GM18868 (cell line): ENCODE data around the gene CNST.
"Not testable (repeated sequence)": the region's sequence is repeated elsewhere in the genome, so short reads cannot be mapped to it uniquely, and the experiment has no call there.

Source experiments
- ATAC-seq: cut with Tn5 transposase; IDR thresholded peaks from one replicate; pipeline ENCODE4 v1.9.1; 2021; ENCODE audit warnings: mild to moderate bottlenecking, moderate library complexity; ENCODE audit not compliant: unreplicated experiment

Gene CNST

DNA sequence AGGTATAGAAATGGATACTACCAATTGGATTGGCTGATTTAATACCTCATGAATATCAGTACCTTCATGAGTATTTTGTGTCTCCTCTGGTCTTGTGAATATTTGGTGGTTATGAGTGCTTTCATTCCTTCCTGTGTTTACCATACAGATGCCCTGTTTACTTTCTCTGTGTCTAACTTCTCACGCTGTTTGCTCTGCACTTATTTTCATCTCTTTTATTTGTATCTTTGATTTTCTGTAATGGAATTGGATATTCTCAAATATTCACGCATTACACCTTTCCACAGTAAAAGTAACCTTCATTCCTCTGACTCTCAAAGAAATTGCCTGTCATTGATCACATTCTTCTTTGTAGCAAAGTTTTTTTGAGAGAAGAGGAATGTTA lies 16.8 kb downstream of the CNST start:
- no peak for ATAC-seq

DNA sequence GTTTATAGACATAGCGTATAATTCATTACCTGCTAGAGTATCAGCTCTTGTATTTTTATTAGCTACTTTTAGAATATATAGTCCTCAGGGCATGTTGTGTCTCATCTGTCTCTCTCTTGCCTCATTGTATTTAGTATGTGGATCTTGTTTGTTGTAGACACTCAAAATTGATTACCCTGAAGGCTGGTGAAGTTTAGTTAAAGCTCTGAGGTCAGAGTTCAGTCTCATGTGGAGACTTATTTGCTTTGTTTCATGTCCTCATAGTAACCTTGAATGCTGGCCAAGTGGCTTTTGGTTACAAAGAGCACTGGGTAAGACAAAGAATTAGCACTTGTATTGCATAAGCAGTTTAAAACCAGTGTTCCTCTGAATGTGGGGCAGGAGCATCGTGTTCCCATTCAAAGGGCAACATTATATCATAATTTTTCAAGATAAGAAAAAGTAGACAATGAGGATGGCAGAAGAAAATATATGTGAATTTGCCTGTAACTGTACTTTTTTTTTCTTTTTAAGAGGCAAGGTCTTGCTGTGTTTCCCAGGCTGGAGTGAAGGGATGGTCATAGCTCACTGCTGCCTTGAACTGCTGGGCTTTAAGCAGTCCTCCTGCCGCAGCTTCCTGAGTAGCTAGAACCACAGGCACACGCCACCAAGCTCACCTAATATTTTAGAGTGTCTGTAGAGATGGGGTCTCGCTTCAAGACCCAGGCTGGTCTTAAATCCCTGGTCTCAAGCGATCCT lies 17.4 kb downstream of the CNST start:
- no peak for ATAC-seq

DNA sequence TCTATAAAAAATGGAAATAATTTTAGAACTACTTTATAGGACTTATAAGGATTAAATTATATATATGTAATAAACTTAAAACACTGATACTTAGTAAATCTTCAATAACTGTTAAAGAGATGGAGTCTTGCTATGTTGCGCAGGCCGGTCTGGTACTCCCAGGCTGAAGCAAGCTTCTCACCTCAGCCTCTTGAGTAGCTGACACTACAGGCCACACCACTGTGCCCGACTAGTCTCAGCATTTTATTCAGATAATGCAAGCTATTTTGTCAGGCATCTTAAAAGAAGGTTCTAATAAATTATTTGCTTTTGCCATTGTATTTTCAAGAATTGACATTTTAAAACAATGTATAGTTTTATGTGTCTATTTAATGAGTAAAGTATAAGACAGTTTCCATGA lies 20.8 kb downstream of the CNST start:
- no peak for ATAC-seq

DNA sequence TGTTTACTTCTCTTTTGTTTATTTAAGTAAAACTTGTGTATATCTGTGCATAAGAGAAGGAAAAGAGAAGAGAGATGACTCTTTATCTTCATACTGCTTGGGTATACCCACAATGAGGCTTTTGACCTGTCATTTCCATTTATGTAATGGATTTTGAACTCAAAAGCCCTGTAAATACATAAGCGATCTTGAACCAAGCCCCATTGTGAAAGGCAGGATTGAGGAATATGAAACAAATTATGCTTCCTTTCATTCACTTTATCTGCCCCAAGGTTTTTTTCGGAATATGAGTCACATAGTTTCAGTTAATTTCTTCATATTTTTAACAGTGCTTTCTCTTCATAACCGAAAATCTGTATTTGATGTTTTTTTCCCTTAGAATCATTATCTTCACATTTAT lies 21.4 kb downstream of the CNST start:
- ATAC-seq, result no peak

DNA sequence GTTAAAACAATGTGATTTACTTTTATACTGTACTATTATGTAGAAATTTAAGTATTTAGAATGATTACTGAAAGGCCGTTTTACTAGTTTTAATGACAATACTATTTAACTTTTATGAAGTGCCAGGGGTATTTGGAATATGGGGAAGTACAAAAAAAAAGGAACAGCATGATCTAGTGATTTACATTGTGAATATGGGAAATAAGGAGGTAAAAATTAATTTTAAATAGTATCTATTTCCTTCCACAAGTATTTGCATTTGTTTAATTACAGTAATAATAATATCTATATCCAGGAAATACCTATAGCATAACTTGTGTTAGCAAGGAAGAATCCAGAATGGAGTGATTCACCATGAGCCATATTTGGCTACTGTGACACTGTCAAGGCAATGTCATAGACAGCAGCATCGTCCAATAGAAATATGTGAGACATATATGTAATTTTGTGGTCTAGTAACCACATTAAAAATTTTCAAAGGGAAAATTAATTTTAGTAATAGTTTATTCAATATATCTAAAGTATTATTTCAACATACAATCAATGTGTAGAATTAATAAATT lies 22.0 kb downstream of the CNST start:
- no peak for ATAC-seq

DNA sequence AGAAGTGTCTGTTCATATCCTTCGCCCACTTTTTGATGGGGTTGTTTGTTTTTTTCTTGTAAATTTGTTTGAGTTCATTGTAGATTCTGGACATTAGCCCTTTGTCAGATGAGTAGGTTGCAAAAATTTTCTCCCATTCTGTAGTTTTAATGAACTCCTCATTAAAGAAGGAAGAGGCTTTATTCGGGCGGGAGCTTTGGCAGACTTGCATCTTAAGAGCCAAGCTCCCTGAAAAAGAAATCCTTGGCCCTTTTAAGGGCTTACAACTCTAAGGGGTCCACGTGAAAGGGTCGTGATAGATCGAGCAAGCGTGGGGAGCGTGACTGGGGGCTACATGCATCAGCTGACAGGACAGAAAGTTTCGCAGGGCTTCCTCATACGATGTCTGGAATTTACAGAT lies 23.7 kb downstream of the CNST start:
- ATAC-seq, result not testable (repeated sequence)

DNA sequence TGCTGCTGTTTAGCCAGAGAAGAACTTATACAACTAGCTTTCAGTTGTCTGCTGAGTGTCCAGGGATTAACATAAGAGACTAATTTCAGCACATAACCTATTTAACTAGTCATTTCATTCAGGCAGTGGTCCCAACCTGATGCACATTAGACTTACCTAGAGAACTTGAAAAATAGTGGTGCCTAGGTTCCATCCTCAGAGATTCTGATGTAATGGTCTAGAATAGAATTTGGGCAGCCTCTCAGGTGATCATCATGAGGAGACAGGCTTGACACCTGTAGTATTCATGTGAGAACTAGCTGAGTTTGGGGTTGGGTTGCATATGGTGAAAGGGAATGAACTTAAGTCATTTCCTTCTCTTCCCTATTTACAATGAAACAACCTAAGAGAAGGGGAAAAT lies 24.8 kb downstream of the CNST start:
- peak; percentile 36 for ATAC-seq

DNA sequence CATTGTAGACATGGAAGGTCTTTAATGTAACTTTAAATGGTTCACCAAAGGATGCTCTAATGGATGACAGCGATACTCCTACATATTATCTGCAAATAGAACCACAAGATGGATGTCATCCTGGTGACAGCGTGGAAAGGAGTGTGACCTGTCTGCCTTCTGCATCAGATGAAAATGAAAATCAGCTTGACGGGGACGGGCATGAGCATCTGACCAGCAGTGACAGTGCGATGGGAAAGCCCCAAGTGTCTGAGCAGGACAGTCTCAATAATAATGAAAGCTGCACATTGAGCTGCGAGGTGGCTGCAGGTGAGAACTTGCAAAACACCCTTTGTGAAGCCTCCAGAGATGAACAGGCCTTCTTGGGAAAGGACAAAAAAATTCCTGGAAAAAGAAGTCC lies 25.2 kb downstream of the CNST start:
- peak; percentile 96 for ATAC-seq

DNA sequence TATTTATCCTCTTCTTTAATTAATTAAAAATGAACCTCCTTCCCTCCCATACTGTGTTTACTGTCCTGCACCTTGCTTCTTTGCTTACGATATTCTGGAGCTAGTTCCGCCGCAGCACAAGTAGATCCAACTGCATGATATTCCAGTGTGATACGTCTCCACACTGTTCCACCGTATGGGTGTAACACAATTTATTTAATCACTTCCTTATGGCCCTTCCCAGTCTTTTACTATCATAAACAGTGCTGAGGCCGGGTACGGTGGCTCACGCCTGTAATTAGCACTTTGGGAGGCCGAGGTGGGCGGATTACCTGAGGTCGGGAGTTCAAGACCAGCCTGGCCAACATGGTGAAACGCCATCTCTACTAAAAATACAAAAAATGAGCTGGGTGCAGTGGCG lies 25.7 kb downstream of the CNST start:
- peak; percentile 9 for ATAC-seq

DNA sequence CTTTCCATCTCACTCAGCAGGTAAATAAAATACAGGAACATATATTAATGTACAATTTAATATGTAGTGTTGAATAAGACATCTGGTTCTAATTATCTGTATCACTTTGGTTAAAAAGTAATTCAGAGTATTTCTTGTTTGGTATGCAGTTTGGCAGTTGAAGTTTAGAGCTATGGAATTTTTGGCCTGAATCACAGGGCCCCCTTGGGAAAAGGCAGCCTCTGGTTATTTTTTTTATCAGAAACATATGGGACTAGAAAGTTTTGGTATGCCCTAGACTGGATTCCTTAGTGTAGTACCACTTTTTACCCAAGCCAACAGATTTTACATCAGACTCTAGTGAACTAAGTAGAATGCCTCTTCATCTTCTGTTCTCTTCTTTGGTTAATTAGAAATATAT lies 26.4 kb downstream of the CNST start:
- ATAC-seq, result no peak

DNA sequence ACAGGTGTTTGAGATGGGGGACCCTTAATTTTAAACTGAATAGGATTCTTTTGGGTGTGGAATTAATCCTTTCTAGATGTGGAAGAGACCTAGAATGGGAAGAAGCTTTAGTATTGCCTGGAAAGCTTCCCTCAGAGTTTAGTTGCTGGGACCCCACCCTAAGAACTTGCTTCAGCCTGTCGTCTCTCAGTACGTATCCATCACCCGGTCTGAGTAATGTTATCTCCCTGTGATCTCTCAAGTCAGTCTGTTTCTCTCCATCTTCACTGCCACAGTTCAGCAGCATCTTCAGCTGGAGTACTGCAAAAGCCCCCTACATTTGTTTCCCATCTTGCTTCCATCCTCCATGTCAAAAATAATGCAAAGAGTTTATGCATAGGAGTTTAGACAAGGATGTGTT lies 28.9 kb downstream of the CNST start:
- ATAC-seq, result no peak

DNA sequence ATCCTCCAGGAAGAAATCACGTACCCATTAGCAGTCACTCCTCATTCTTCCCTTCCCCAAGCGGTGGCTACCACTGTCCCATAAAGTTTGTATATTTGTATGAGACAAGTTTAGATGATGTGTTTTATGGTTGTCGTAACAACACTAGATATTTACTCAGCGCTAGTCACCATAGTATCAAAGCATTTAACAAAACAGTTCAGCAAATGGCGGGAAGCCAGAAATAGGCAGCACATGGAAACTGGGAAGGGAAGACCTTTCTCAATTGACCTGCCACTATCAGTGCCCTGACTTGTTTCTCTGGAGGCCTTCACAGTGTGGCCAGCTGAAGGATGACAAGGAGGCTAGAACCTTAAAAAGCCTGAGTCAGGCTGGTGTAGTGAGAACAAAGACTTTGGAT lies 31.1 kb downstream of the CNST start:
- no peak for ATAC-seq

DNA sequence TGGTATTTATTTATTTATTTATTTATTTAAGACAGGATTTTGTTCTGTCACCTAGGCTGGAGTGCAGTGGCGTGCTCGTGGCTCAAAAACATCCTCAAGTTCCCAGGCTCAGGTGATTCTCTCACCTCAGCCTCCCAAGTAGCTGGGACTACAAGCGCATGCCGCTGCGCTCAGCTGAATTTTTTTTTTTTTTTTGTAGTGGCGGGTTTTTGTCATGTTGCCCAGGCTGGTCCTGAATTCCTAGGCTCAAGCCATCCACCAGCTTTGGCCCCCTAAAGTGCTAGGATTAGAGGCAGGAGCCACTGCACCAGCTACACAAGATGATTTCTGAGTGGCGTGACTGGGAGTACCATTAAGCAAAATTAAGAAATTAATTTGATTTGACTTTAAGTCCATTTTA lies 31.7 kb downstream of the CNST start:
- ATAC-seq, result no peak

DNA sequence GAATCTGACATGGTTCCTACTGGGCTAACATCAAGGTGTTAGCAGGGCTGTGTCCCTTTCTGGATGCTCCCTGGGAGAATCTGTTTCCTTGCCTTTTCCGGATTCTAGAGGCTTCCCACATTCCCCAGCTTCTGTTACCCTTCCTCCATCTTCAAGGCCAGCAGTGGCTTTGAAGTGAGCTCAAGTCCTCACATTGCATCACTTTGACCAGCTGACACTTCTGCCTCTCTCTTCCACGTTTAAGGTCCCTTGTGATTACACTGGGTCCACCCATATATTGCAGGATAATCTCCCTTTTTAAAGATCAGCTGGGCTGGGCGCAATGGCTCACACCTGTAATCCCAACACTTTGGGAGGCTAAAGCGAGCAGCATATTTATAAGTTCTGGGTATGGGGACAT lies 33.1 kb downstream of the CNST start:
- ATAC-seq, result no peak

DNA sequence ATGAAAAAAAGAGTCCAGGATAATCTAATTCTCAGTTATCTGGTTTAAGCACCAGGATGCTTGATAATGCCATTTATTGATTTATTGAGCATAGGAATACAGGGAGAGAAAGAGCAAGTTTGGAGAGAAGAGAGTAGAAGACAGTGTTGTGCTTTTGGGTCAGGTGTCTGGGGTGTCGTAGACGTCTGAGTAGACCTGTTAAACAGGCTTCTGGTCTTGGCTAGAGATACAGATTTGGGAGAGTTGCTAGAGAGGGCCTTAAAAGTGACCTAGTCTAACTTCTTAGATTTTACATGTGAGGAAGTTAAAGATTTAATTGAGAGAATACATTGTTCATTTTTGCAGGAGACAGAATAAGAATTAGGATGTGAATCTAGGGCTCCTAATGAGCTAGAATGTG lies 34.3 kb downstream of the CNST start:
- ATAC-seq, result no peak

DNA sequence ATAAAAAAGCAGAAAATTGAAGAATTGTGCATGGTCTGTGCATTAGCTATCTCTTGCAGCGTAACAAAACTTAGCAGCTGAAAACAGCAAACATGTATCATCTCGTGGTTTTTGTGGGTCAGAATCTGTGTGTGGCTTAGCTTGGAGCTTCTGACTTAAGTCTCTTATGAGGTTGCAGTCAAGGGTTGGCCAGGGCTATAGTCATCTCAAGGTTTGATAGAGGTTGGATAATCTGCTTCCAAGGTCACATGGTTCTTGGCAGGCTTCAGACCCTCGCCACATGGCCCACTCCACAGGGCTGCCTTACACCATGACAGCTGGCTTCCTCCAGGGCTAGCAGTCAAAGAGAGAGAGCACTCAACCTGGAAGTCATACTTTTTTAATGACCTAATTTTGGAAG lies 35.9 kb downstream of the CNST start:
- ATAC-seq, result no peak

DNA sequence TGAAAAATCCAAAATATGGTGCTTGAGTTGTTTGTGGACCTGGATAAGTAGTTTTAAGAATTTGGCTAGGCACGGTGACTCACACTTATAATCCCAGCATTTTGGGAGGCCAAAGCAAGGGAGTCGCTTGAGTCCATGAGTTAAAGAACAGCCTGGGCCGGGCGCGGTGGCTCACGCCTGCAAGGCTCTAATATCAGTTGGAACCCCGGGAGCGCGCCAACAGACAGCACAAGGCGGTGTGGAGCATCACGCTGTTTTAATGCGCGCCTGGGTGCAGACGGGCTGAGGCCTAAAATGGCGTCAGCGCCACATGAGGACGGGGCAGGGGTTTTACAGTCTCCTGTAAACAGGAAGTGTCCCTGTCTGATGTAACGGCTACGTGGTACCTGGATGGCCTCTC lies 39.0 kb downstream of the CNST start:
- not testable (repeated sequence) for ATAC-seq

DNA sequence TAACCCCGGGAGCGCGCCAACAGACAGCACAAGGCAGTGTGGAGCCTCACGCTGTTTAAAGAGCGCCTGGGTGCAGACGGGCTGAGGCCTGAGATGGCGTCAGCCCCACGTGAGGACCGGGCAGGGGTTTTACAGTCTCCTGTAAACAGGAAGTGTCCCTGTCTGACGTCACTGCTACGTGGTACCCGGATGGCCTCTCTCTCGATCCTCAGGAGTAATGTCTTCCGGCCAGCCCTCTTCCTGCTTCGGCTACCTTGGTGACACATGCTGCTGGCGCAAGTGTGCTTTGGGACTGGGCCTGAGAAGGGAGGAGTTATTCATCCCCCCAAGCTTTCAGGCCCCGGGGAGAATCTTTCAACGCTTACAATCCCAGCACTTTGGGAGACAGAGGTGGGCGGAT lies 41.2 kb downstream of the CNST start:
- no peak for ATAC-seq

DNA sequence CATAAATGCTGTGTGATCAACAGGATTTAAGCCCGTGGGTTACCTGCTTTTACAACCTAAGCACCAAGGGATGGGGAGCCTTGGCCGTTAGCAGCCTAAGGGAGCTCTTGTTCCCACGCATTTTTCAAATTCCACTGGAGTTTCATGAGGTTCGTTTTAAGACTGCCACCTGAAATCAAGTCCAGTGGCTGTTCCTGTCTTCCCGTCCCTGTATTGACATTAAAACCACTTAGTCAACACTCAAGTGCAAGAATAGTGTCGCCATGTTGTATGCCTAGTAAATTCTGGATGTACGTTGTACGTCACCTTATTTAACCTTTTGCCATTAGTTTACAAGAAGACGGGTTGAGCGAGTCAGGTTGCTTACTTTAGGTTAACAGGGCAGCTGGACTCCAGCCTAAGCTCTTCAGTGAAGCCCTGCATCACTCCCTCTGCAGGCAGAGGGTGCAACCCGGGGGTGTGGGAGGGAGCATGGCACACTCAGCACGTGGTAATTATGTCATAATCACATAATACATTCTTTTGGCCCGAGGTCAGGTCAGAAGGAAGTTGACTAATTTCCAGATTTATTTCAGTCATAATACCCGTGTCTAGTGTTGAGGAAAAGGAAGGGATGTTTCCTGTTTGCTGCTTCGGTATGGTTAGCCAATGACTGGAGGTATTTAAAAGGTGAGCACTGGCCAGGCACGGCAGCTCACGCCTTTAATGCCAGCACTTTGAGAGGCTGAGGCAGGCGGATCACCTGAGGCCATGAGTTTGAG lies 42.5 kb downstream of the CNST start:
- no peak for ATAC-seq

DNA sequence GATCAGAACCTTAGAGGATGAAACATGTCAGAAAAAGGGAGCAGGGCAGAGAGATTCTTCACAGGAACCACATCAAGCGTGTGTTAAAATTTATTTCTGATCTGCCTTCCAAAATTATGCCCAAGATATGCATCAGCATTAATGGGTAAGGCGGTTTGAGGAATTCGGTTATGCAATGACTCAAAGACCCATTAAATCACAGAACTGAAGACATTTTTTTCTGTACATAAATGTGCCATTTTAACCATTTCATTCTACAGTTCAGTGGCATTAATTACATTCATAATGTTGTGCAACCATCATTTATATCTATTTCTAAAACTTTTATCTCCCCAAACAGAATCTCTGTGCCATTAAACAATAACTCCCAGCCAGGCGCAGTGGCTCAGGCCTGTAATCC lies 43.4 kb downstream of the CNST start:
- ATAC-seq, result no peak

DNA sequence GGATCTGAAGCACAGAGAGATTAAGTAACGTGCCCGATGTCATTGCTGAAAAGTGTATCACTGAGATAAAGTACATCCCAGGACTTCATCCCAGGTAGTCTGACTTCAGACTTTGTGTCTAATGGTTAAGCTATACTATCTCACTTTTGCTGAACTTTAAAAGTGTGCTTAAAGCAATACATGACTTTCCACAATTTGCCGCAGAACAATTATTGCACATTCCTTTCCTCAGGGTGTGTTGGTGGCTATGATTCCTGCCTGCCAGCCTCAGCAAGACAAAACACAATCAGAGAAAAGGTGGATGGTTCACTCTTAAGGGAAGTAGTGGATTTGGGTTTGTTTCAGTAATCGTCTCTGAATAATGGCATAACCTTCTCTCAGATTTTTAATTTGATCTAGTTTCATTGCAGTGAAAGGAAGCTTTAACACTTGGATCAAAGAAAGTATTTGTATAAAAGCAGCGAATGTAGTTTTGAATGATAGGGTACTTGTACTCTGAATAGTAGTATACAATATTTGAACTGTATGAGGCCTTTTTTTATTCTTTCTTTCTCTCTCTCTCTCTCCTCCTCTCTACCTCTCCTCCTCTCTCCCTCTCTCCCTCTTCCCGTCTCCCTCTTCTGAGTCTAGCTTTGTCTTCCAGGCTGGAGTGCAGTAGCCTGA lies 47.0 kb downstream of the CNST start:
- no peak for ATAC-seq

DNA sequence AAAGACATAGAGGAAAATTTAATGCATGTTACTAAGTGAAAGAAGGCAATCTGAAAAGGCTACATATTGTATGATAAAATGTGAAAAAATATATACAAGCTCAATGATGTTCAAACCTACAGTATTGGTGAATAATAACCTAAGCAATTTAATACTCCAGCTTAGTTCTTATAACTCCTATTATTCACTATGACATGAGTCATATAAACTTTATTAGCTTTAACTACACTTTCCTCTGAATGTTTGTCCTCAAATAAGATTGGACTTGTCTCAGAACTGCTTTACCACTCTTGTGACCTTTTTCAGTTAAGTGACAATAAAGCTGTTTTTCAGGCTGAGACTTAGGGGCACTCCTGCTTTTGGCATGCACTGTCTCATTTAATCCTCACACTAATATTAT lies 50.9 kb downstream of the CNST start:
- no peak for ATAC-seq
